ENCODE measurements around the gene ACTL7A. TPM values are rescaled to one million over a fixed set of nuclear protein-coding genes. Genes with fewer than 3 reads are reported as not detected.

Gene ACTL7A
- total RNA-seq, 2 donors from 2014 or later = not detected

DNA sequence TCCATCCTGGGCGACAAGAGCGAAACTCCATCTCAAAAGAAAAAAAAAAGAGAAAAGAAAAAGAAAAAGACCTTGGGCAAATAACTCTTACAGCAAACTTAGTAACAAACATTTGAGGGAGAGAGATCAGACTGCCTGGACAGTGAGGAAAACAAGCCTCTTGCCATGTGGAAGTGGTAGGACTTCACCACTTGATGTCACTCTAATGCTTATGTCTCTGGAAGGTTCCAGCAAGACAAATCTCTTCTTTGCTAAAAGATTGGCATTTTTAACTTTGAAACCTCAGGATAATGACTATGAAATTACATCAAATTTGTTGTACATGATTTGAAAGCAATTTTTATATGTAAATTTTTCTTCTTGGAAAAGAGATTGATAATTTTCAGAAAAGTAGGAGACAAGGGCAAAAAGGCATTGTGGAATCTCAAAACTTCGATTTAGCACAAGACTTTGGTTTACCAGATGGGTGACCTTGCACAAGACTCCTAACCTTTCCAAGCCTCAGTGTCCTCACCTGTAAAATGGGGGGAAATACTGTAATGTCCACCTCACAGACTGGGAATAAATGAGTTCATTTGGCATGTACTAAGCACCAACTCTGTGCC lies 11.7 kb upstream of the ACTL7A start:
- Histone ChIP-seq H3K27ac (no peak overlapping the region), H3K9ac (ENCODE audit: low read depth in 2 of 2, low read length in 2 of 2) (no peak overlapping the region), H3K4me3 (no peak overlapping the region), H3K27me3 (no peaks in the 10 kb centered on the region), H3K36me3 (no peaks in the 10 kb centered on the region), H3K4me1 (no peaks in the 10 kb centered on the region), H3K9me3 (no peaks in the 10 kb centered on the region)
- intact Hi-C loops (cut with DNase I) = no loop called here
- DNase-seq = no peak
- TF ChIP-seq CTCF (IDR thresholded peaks at IDR 0.05) = no peak

GRCh38 chr9:108851138-108851537 lies 10.9 kb upstream of the ACTL7A start:
- intact Hi-C loops (cut with DNase I) = no loop called here
- DNase-seq = no peak

DNA sequence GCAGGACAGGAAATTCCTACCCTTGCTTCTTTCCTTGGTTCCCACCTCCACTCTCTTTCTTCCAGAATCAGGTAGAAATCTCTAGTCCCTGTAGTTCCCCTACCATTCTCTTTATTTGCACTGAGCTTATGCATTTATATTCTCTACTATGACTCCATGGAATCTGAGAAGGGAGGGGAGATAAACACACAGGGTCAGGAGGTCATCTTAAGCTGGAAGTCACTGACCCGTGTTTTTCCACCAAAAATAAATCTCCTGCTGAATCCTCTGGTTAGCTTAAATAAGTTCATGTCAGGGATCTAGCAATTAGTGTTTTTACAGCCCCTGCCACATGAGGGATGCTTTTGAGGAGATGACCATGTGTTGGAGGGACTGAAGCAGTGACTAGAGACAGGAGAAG lies 10.0 kb upstream of the ACTL7A start:
- H3K36me3 ChIP-seq = no peaks in the 10 kb centered on the region
- H3K9me3 ChIP-seq = no peaks in the 10 kb centered on the region
- intact Hi-C loops (cut with DNase I) = no loop called here
- no peak for DNase-seq
- no peak overlapping the region for H3K4me3 ChIP-seq
- no peak overlapping the region for H3K27ac ChIP-seq
- no peaks in the 10 kb centered on the region for H3K27me3 ChIP-seq
- H3K9ac ChIP-seq (ENCODE audit: low read depth in 2 of 2, low read length in 2 of 2) = no peak overlapping the region
- H3K4me1 ChIP-seq = no peaks in the 10 kb centered on the region
- TF ChIP-seq CTCF (IDR thresholded peaks at IDR 0.05) = no peak

More at GRCh38 chr9:108851138-108851537, 10.9 kb upstream of the ACTL7A start:
- Histone ChIP-seq H3K36me3 (no peaks in the 10 kb centered on the region), H3K4me1 (no peaks in the 10 kb centered on the region), H3K27ac (no peak overlapping the region), H3K27me3 (no peaks in the 10 kb centered on the region), H3K9ac (ENCODE audit: low read depth in 2 of 2, low read length in 2 of 2) (no peak overlapping the region), H3K4me3 (no peak overlapping the region), H3K9me3 (no peaks in the 10 kb centered on the region)
- no peak for TF ChIP-seq CTCF (IDR thresholded peaks at IDR 0.05)

DNA sequence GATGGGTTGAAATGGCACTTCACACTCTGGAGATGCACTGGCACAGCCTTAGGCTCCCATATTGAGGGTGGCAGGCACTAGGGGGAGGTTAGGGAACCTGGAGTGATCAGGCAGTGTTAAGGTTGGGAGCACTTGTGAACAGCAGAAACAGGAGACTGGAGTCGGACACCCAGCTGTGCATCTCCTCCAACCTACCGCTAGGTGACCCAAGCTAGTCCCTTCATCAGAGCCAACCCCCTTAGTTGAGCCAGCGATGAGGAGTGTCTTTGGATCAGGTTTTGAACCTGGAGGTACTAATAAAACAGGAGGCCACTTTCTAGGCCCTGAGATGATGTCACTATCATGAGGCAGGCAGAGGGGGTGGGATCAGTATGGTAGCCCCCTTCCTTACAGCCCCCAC lies 8.0 kb upstream of the ACTL7A start:
- Histone ChIP-seq H3K36me3 (no peaks in the 10 kb centered on the region), H3K27me3 (no peaks in the 10 kb centered on the region), H3K9ac (ENCODE audit: low read depth in 2 of 2, low read length in 2 of 2) (no peak overlapping the region), H3K4me3 (no peak overlapping the region), H3K4me1 (no peaks in the 10 kb centered on the region), H3K27ac (no peak overlapping the region), H3K9me3 (no peaks in the 10 kb centered on the region)
- TF ChIP-seq CTCF (IDR thresholded peaks at IDR 0.05) = no peak
- intact Hi-C loops (cut with DNase I) = no loop called here
- DNase-seq = no peak

DNA sequence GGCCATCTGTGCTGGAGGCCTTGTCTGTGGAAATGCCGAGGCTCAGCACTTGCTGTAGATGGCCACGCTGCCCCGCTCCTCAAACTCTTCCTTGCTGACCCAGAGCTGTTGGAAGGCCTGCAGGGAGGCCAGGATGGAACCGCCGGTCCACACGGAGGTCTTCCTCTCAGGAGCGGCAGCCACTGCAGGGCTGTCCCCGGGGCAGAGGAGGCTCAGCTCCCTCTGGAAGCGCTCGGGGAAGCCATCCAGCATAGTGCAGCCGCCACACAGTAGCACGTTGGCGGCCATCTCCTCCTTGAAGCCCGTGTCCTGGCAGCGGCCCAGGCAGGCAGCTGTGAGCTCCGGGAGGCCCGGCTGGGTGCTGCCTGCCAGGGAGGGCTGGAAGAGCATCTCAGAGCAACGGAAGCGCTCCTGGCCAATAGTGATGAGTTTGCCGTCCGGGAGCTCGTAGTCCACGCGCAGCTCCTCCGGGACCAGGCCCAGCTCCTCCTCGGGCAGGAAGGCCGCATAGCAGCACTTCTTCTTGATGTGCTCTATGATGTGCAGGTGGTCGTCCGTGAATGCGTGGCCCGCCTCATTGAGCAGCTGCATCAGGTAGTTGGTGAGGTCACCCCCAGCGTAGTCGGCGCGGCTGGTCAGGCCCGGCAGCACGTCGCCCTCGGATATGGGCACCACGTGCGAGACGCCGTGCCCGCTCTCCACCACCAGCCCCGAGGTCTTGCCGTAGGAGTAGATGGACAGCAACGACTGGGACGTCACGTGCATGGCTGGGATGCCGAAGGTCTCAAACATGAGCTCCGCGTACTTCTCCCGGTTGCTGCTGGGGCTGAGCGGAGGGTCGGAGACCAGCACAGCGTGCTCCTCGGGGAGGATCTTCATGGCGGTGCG lies 7.2 kb upstream of the ACTL7A start:
- DNase-seq = no peak
- TF ChIP-seq CTCF (IDR thresholded peaks at IDR 0.05) = no peak
- Histone ChIP-seq H3K9me3 (no peaks in the 10 kb centered on the region), H3K27ac (no peak overlapping the region), H3K36me3 (no peaks in the 10 kb centered on the region), H3K4me1 (no peaks in the 10 kb centered on the region), H3K9ac (ENCODE audit: low read depth in 2 of 2, low read length in 2 of 2) (no peak overlapping the region), H3K4me3 (no peak overlapping the region), H3K27me3 (no peaks in the 10 kb centered on the region)
- intact Hi-C loops (cut with DNase I) = no loop called here

Measured in colonic mucosa (tissue), 4 donors.